ENCODE results near the gene KRT15. TPM values are rescaled to one million over a fixed set of nuclear protein-coding genes. Genes with fewer than 3 reads are reported as not detected.

The KRT15 gene
- total and polyA plus RNA-seq, 2 of the 8 experiments (the other 6 are each of a cell fraction or from before 2014, with no cell fraction given), result 0.11 to 0.13 TPM

- TF ChIP-seq GTF2F1 (IDR thresholded peaks at IDR 0.05; ENCODE audit: borderline replicate concordance, low read depth, low read length), result no peak
- no peak for TF ChIP-seq CHD1 (IDR thresholded peaks at IDR 0.05; ENCODE audit: low read depth, low read length)
- TF ChIP-seq SIX5 (IDR thresholded peaks at IDR 0.05; ENCODE audit: low read depth, low read length), result no peak
- no peak for TF ChIP-seq CTBP2 (IDR thresholded peaks at IDR 0.05; ENCODE audit: borderline replicate concordance, insufficient read depth, insufficient read length, low read length)
Observed at GRCh38 chr17:41530062-41531048, 11.7 kb upstream of the KRT15 start (continued).
